ENCODE measurements around the gene KLHL15.

GRCh38 chrX:23964191-23964590, 62.8 kb downstream of the KLHL15 start:
- no peak for TF ChIP-seq POLR2AphosphoS5 (IDR thresholded peaks at IDR 0.05)
- TF ChIP-seq CTCF (IDR thresholded peaks at IDR 0.05): no peak
- no peak for TF ChIP-seq EP300 (IDR thresholded peaks at IDR 0.05)
